Activated CD4-positive, alpha-beta T cell treated with anti-CD3 and anti-CD28 coated beads for 1 hour (primary cell): ENCODE data around the gene EDEM2.
A peak's percentile ranks its signal among the peaks of the same experiment; 100 is the strongest.
"Not testable (repeated sequence)": the region's sequence is repeated elsewhere in the genome, so short reads cannot be mapped to it uniquely, and the experiment has no call there.

Experiments used
- DNase-seq: peaks from one replicate; pipeline ENCODE4 v3.0.0-alpha.2; 2020

EDEM2 gene

DNA sequence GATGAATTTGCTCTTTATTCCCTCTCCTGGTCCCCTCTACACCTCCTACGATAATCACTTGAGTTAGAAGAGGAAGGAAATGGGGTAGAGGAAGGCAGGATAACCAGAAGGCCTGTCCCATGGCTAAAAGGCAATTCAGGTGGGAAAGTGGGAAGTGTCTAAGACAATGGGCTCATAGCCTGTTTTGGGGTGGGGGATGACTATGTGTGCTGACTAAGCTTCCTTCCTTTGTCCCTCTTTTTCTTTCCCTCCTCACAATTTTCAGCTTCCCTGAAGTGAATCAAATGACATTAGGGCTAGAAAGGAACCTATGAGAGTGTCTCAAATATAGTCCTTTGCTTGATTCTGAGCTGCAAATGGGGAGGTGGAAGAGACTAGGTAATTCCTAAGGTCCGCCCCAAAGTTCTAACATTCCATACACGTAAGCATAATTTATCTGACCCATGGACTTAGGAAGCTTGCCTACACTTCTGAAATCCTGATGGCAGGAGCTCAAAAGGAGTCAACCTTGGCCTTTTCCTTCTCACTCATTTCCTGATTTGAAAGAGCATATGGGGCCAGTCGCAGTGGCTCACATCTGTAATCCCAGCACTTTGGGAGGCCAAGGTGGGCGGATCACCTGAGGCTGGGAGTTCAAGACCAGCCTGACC lies 24.3 kb downstream of the EDEM2 start:
- DNase-seq: no peak

GRCh38 chr20:35121186-35121585 lies 25.9 kb downstream of the EDEM2 start:
- no peak for DNase-seq

DNA sequence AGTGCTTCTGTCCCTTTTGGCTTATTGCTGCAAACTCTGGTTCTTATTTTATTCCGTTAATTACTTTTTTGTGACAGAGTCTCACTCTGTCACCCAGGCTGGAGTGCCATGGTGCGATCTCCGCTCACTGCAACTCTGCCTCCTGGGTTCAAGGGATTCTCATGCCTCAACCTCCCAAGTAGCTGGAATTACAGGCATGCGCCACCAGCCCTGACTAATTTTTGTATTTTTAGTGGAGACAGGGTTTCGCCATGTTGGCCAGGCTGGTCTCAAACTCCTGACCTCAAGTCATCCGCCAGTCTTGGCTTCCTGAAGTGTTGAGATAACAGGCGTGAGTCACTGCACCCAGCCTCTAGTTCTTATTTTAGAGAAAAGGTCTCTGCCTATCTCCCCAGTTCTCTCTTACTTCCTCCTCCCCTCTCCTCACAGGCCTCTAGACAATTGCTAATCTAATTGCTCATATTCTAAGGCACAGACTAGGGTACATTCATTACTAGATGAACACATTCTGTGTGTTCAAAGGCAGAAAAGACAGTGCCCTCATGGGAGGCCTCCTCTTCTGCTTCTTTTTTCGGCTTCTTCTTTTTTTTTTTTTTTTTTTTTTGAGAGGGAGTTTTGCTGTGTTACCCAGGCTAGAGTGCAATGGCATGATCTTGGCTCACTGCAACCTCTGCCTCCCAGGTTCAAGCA lies 27.0 kb downstream of the EDEM2 start:
- DNase-seq: no peak

GRCh38 chr20:35117629-35118028 lies 29.5 kb downstream of the EDEM2 start:
- no peak for DNase-seq

DNA sequence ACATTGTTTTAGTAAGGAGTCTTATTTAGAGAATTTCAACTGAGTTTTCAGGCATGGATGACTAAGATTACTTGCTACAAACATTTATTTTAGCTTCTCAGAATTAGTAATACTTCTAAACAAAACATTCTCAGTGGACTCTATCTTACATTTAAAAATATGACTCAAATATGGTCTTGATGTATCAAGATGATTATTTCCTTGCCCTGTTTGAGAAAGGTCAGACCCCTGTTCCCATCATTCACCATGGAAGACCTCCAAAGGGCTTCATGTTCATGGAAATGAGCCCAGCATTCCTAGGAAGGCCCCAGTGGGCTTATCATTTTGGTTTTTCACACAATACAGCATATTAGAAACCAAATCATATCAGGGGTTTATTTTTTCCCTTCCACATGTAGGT lies 29.9 kb downstream of the EDEM2 start:
- no peak for DNase-seq

DNA sequence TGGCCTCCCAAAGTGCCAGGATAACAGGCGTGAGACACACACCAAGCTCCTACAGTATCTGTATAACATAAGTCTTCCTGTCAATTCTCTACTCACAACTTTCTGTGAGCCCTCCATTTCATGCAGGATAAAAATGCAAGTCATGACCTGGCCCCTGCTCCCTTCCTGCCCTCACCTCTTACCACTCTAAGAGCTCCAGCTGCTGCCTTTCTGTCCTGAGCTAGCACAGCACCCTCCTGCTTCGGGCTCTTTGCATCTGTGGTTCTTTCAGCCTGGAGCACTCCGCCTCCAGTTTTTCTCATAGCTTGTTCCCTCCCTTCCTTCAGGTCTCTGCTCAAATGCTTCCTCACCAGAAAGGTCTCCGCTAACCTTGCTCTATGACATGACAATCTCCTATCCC lies 30.9 kb downstream of the EDEM2 start:
- no peak for DNase-seq

GRCh38 chr20:35115606-35116005 lies 31.5 kb downstream of the EDEM2 start:
- DNase-seq: no peak

DNA sequence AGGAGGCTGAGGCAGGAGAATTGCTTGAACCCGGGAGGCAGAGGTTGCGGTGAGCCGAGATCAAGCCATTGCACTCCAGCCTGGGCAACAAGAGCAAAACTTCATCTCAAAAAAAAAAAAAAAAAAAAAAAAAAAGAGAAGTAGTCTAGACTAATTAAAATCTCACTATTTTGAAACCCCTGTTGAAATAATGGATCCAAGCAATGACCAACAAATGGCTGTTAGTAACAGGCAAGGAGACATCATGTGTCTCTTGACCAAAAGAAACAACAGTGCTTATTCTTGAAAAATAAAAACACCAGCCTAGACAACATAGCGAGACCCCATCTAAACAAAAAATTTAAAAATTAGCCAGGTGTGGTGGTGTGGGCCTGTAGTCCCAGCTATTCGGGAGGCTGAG lies 34.9 kb downstream of the EDEM2 start:
- not testable (repeated sequence) for DNase-seq

- DNase-seq: no peak
These were observed 35.8 kb downstream of the EDEM2 start for GRCh38 chr20:35111141-35111888.

DNA sequence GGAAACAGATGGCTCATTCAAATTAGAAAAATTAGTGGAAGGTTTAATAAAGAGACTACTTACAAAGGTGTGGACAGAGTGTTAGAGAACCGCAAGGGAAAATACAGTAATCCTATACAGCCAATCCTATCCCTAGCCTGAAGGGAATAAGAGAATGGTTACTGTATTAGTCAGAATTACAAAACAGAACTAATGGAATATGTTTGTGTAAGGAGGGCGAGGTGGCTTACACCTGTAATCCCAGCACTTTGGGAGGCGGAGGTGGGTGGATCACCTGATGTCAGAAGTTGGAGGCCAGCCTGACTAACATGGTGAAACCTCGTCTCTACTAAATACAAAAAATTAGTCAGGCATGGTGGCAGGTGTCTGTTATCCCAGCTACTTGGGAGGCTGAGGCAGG lies 38.2 kb downstream of the EDEM2 start:
- no peak for DNase-seq

DNA sequence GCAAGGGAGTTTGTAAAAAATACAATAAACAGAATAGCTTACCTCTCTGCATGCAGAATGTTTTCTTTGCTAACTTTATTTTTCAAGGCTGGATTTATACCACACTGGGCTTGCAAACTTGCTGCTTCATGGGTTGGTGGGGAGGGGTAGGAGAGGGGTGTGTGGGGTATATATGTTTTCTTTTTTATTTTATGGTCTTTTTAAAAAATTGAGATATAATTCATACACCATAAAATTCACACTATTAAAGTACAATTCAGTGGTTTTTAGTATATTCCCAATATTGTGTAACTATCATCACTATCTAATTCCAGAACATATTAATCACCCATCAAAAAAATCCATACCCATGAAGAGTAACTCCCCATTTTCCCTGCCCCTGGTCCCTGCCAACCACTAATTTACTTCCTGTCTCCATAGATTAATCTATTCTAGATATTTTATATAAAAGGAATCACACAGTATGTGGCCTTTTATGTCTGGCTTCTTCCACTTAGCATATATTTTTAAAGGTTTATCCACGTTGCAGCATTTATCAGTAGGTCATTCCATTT lies 40.2 kb downstream of the EDEM2 start:
- DNase-seq: no peak

DNA sequence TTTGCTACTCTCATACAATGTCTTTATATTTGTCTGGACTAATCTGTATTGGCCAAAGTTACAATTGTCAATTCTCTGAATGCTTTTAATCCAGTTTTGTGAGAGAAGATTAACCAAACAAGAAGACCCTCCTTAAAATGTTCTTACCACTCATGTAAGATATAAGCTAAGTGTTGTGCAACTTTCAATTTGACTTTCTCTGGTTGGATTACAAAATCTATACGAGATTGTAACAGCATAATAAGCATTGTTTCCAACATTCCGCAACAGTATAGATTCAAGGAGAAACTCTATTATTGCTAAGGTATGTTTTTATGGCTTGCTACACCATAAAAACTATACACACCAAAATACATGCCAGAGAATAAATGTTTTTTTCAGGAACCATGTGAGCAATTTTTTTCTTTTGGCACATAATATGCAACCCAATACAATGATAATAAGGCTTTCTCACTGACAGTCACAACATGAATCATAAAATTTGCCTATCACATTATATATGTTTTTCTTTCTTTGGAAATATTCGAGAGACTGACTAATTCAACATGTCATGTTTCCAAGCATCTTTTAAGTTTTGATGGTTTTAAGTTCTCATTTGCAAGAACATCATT lies 42.3 kb downstream of the EDEM2 start:
- no peak for DNase-seq

- no peak for DNase-seq
These were observed 45.5 kb downstream of the EDEM2 start for GRCh38 chr20:35101620-35102019.

DNA sequence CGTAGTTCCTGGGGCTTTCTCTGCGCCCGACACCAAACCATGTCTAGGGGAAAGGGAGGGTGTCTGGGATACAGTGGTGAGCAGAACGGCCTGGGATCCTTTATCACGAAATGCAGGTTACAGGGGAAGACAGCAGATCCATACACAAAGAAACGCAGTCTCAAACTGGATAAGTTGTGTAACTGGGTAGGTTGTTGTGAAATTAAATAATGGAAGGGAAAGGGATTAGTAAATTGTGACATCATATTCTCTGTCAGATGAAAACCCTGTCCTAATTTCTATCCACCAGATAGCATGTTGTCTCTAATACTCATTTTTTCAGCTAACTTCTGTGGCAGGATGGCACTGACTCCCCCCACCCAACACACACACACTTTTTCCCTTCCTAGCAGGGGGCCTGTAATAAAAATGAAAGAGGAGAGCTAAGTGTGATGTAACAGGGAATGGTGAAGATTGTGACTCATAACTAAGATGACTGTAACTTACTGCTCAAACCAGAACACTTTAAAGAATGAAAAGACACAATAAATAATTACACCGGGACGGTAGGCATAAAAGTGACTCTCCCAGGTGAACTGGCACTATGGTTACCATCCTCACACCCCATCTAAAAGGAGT lies 53.8 kb downstream of the EDEM2 start:
- no peak for DNase-seq

DNA sequence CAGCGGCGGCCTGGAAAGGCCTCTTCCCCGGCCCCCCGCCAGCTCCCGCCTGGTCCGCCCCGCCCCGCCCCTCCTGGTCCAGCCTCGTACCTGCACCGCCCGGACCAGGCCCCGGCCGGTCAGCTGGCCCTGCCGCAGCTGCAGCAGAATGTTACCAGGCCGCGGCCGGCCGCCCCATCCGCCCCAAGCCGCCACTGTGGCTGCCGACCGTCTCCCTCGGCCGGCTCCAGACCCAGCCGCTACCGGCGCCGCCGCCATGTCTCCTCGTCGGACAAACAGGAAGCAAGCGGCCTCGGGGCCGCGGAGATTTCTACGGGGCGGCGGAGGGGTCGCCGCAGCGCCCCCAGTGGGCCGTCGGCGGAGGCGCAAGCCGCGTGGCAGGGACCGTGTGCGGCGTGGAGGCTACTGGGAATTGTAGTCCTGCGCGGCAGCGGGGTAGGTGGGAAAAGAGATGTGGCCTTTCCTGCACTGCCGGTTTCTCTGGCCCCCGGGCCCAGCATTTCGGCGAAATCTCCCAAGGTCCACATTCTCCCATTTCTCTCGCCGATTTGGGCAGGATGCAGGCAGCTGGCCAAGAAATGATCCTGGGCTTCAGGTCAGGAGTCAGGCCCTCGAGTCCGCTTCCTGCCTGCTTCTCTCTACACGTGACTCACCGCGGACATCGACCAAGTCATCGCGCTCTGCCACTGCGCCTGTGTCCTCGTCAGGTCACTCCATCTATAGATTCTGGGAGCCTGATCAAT lies 54.4 kb downstream of the EDEM2 start, which contains the start of gene TRPC4AP:
TSS of gene TRPC4AP (minus strand) at position 284 of the 743 bp plus-strand sequence. CDS start at position 258, 26 bp downstream.
- peak; percentile 85 for DNase-seq

DNA sequence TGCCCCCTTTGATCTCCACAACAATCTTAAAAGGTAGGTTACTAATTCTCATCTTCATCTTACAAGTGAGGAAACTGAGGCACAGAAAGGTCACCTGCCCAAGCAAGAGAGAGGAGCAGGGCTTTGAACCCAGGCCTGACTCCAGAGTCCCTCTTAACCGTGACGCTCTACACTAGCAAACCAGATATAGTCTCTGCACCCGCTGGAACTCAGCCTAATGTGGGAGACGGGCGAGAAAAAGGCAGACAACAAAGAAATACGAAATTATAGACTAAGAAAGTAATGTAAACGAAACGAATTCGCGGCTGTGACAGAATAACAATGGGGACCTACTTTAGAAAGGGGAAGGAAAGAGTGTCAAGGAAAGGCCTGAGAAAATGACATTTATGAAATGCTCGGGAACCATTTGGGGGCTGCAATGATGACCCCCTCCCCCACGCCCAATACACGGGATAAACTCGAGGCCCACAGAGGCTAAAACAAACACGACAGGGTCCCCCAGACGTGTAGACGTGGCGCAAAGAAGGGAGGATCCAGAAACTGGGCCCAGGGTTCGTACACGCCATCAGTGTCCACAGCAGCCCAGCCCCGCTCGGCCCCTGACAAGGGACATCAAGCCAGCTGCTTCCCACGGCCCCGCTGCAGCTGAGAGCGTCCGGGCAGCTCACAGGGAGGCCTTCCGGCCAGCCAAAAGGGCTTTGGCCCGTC lies 55.2 kb downstream of the EDEM2 start:
- DNase-seq: no peak

DNA sequence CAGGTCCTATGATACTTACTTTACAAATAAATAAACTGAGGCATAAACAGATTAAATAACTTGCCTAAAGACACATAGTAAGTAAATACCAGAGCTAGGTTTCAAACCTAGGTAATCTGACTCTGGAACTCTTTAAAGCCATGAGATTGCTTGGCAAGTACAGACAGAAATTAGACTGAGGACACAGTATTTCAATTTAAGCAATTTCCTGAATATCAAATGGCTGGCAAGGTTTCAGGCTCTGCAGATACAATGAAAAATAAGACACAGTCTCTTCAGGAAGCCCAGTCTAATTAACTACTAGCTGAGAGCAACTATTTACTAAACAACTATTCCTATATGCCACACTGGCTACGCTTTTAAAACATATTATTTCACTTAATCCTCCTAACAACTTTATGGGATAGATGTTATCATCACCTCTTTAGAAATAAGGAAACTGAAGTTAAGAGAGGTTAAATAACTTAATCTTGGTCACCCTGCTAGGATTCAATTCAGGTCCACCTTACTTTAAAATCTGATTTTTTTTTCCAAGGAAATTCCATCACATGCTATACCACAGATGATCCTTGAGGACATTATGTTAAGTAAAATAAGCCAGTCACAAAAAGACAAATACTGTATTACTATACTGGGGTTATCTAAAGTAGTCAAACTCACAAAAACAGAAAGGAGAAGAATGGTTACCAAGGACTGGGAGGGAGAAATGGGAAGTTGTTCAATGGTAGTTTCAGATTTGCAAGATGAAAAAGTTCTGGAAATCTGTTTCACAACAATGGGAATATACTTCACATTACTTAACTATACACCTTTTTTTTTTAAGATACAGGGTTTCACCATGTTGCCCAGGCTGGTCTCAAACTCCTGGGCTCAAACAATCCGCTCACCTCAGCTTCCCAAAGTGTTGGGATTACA lies 58.6 kb downstream of the EDEM2 start:
- DNase-seq: no peak

- no peak for DNase-seq
These were observed 59.3 kb downstream of the EDEM2 start for GRCh38 chr20:35087791-35088190.

DNA sequence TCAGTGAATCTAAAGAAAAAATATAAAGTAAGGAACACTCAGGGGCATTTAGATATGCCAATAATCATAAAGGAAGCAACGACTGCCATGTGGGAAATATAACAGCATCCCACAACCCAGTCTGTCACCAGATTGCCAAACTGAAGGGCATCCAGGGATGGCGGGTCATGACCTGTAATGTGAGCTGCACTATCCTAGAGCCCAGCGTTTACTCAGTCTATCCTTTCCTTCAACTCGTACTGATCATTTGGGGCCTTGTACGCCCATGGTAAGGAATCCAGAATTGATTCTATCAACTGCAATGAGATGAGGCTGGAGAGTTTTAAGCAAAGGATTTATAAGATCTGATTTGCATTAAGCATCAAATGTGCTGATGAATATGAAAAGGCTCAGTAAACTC lies 59.8 kb downstream of the EDEM2 start:
- DNase-seq: no peak
